ENCODE data around the gene NKX3-2. TPM values are rescaled to one million over a fixed set of nuclear protein-coding genes. Genes with fewer than 3 reads are reported as not detected.
A peak's percentile ranks its signal among the peaks of the same experiment; 100 is the strongest.

The NKX3-2 gene
- total RNA-seq, 2 experiments from 2014 or later, result 0.57 to 0.63 TPM

GRCh38 chr4:13546142-13546940, 2.0 kb upstream of the NKX3-2 start:
- CTCF ChIA-PET (ENCODE audit: unreplicated experiment), result no interaction called here
- POLR2A ChIA-PET, result no interaction called here
- Histone ChIP-seq H3K79me2 (ENCODE audit: insufficient read depth, low read depth, low read length) (no peaks in the 10 kb centered on the region), H3K4me3 (ENCODE audit: low read depth, low read length, poor library complexity, severe bottlenecking) (peak overlapping the region; percentile 68), H3K4me1 (ENCODE audit: insufficient read depth, low read length, poor library complexity, severe bottlenecking) (peaks cover 16% of the 10 kb centered on the region), H4K20me1 (ENCODE audit: insufficient read depth, low read length) (no peaks in the 10 kb centered on the region), H2AFZ (ENCODE audit: low read length) (no peak overlapping the region), H3K36me3 (ENCODE audit: insufficient read depth, low read length) (no peaks in the 10 kb centered on the region), H3K27ac (ENCODE audit: low read depth, low read length, poor library complexity, severe bottlenecking) (no peak overlapping the region), H3K9me3 (ENCODE audit: low read length) (no peaks in the 10 kb centered on the region), H3K9me2 (ENCODE audit: insufficient read depth, low read length) (no peaks in the 10 kb centered on the region), H3K4me2 (ENCODE audit: low read length) (peak overlapping the region; percentile 55)
- intact Hi-C loops (cut with micrococcal nuclease; ENCODE audit: unreplicated experiment), result loop anchor here (2.0 to 10.0 kb wide), 3 partner anchors 62 to 442 kb away; partner anchors contain the start of gene RAB28
- no TSS peak for BruUV-seq (replicated peaks)
- no peak for TF ChIP-seq EZH2phosphoT487 (IDR thresholded peaks at IDR 0.05; ENCODE audit: borderline replicate concordance, low read depth, low read length)
- TF ChIP-seq CTCF (conservative IDR thresholded peaks at IDR 0.05; ENCODE audit: low read length), result no peak
- DNase-seq (ENCODE audit: low spot score), result no peak

GRCh38 chr4:13545394-13545808, 1.1 kb upstream of the NKX3-2 start:
- Histone ChIP-seq H3K36me3 (ENCODE audit: insufficient read depth, low read length) (no peaks in the 10 kb centered on the region), H2AFZ (ENCODE audit: low read length) (peak overlapping the region; percentile 68; the same call in 1 of the 2 replicates), H3K79me2 (ENCODE audit: insufficient read depth, low read depth, low read length) (no peaks in the 10 kb centered on the region), H3K4me2 (ENCODE audit: low read length) (peak overlapping the region; percentile 76), H3K27ac (ENCODE audit: low read depth, low read length, poor library complexity, severe bottlenecking) (no peak overlapping the region), H4K20me1 (ENCODE audit: insufficient read depth, low read length) (no peaks in the 10 kb centered on the region), H3K9me3 (ENCODE audit: low read length) (no peaks in the 10 kb centered on the region), H3K4me1 (ENCODE audit: insufficient read depth, low read length, poor library complexity, severe bottlenecking) (peaks cover 16% of the 10 kb centered on the region), H3K4me3 (ENCODE audit: low read depth, low read length, poor library complexity, severe bottlenecking) (peak overlapping the region; percentile 72), H3K9me2 (ENCODE audit: insufficient read depth, low read length) (no peaks in the 10 kb centered on the region)
- TF ChIP-seq CTCF (conservative IDR thresholded peaks at IDR 0.05; ENCODE audit: low read length), result no peak
- no peak for TF ChIP-seq EZH2phosphoT487 (IDR thresholded peaks at IDR 0.05; ENCODE audit: borderline replicate concordance, low read depth, low read length)
- intact Hi-C loops (cut with micrococcal nuclease; ENCODE audit: unreplicated experiment), result loop anchor here (10.0 kb wide), 2 partner anchors 191 to 441 kb away; no protein-coding TSS in a partner anchor
- DNase-seq (ENCODE audit: low spot score), result no peak
- POLR2A ChIA-PET, result interaction anchor here (0.6 kb wide), 1 partner anchor 8 kb away, joined by 3 read pairs; no protein-coding TSS in a partner anchor
- CTCF ChIA-PET (ENCODE audit: unreplicated experiment), result no interaction called here
- BruUV-seq (replicated peaks), result no TSS peak
